Nephron (organoid): ENCODE results near the gene BARX1.
A peak's percentile ranks its signal among the peaks of the same experiment; 100 is the strongest.

Experiments used
- H3K27ac Mint-ChIP-seq, 3 experiments: 2 replicates each; pipeline ENCODE4 v1.8.0; 2020; ENCODE audit warnings: mixed read lengths in 3 of 3, mild to moderate bottlenecking in 2 of 3, moderate library complexity in 1 of 3
- H3K27me3 Mint-ChIP-seq: 2 replicates; pipeline ENCODE4 v1.8.0; 2021; ENCODE audit warnings: low read depth, mild to moderate bottlenecking, moderate library complexity, mixed read lengths
- H3K36me3 Mint-ChIP-seq: 2 replicates; pipeline ENCODE4 v1.8.0; 2020; ENCODE audit warnings: low read depth, mixed read lengths
- H3K4me1 Mint-ChIP-seq: 2 replicates; pipeline ENCODE4 v1.8.0; 2020; ENCODE audit warnings: mixed read lengths
- H3K4me3 Mint-ChIP-seq, 3 experiments: 2 replicates each; pipeline ENCODE4 v1.8.0; 2020; ENCODE audit warnings: mild to moderate bottlenecking in 3 of 3, mixed read lengths in 3 of 3, moderate library complexity in 2 of 3
- H3K9me3 Mint-ChIP-seq: 2 replicates; pipeline ENCODE4 v1.8.0; 2020; ENCODE audit warnings: mixed read lengths
- CTCF ChIP-seq, 3 experiments: fragments of 200-600 bp; sonication (generic); IDR thresholded peaks; one replicate each; pipeline ENCODE4 v1.5.0; 2021; ENCODE audit warnings: antibody characterized with exemption in 3 of 3; ENCODE audit not compliant: unreplicated experiment in 3 of 3

The BARX1 gene

GRCh38 chr9:93955111-93955980 is at the start of gene BARX1:
Gene BARX1 (minus strand): TSS chr9:93955355. CDS start chr9:93955146, 209 bp downstream.
- peaks cover 15% of the 10 kb centered on the region for H3K9me3 Mint-ChIP-seq
- peaks cover 7% of the 10 kb centered on the region for H3K36me3 Mint-ChIP-seq
- no peak for TF ChIP-seq CTCF (IDR thresholded peaks at IDR 0.05; ENCODE audit: unreplicated experiment in 3 of 3)
- H3K4me3 Mint-ChIP-seq, result peak within 1 kb of the TSS; percentile 75 to 83 (median 79)
- H3K27me3 Mint-ChIP-seq, result peaks cover 94% of the 10 kb centered on the region
- peaks cover 34% of the 10 kb centered on the region for H3K4me1 Mint-ChIP-seq
- H3K27ac Mint-ChIP-seq, result no peak within 1 kb of the TSS

GRCh38 chr9:94002316-94003140 is 47.4 kb upstream of the BARX1 start:
- Mint-ChIP-seq H3K27ac (no peak overlapping the region), H3K4me1 (no peaks in the 10 kb centered on the region), H3K27me3 (peaks cover 28% of the 10 kb centered on the region), H3K36me3 (no peaks in the 10 kb centered on the region), H3K4me3 (no peak overlapping the region), H3K9me3 (no peaks in the 10 kb centered on the region)
- peak; percentile 56 to 75 (median 59) for TF ChIP-seq CTCF (IDR thresholded peaks at IDR 0.05; ENCODE audit: unreplicated experiment in 3 of 3)

GRCh38 chr9:93996863-93997262 is 41.7 kb upstream of the BARX1 start:
- H3K4me1 Mint-ChIP-seq, result no peaks in the 10 kb centered on the region
- peaks cover 15% of the 10 kb centered on the region for H3K27me3 Mint-ChIP-seq
- TF ChIP-seq CTCF (IDR thresholded peaks at IDR 0.05; ENCODE audit: unreplicated experiment in 3 of 3), result no peak
- H3K27ac Mint-ChIP-seq, result no peak overlapping the region
- no peak overlapping the region for H3K4me3 Mint-ChIP-seq
- H3K9me3 Mint-ChIP-seq, result no peaks in the 10 kb centered on the region
- no peaks in the 10 kb centered on the region for H3K36me3 Mint-ChIP-seq

- Mint-ChIP-seq H3K4me3 (no peak overlapping the region), H3K36me3 (no peaks in the 10 kb centered on the region), H3K9me3 (no peaks in the 10 kb centered on the region), H3K4me1 (no peaks in the 10 kb centered on the region), H3K27me3 (peaks cover 15% of the 10 kb centered on the region), H3K27ac (no peak overlapping the region)
- no peak for TF ChIP-seq CTCF (IDR thresholded peaks at IDR 0.05; ENCODE audit: unreplicated experiment in 3 of 3)
These were observed 41.2 kb upstream of the BARX1 start for GRCh38 chr9:93996367-93996766.

- Mint-ChIP-seq H3K9me3 (peaks cover 11% of the 10 kb centered on the region), H3K4me1 (no peaks in the 10 kb centered on the region), H3K27ac (no peak overlapping the region), H3K4me3 (no peak overlapping the region), H3K36me3 (no peaks in the 10 kb centered on the region), H3K27me3 (peaks cover 10% of the 10 kb centered on the region)
- TF ChIP-seq CTCF (IDR thresholded peaks at IDR 0.05; ENCODE audit: unreplicated experiment in 3 of 3), result no peak
These were observed 39.4 kb upstream of the BARX1 start for GRCh38 chr9:93994545-93994944.
